HL-60 (cell line): Measurements from ENCODE around the gene PDCD6IP.

Experiments used
- POLR2AphosphoS5 ChIP-seq: IDR thresholded peaks from 2 replicates; pipeline ENCODE4 v1.6.1; 2012; ENCODE audit warnings: low read depth
- TF ChIP-seq, protein P1 (sequence below): IDR thresholded peaks from one replicate; pipeline ENCODE4 v1.5.1; 2011; ENCODE audit warnings: low read length, control low read depth, inconsistent platforms; ENCODE audit not compliant: insufficient read depth

DNA sequence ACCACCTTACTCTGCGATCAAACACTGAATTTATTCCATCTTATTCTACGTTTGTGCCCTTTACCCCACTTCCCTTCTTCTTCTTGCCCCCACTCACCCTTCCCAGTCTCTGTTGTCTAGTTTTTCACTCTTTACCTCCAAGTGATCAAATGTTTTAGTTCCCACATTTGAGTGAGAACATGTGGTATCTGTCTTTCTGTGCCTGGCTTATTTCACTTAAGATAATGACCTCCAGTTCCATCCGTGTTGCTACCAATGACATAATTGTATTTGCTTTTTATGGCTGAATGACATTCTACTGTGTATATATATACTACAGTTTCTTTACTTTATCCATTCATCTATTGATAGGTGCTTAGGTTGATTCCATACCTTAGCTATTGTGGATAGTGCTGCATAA lies 78.8 kb downstream of the PDCD6IP start:
- TF ChIP-seq, protein P1, sequence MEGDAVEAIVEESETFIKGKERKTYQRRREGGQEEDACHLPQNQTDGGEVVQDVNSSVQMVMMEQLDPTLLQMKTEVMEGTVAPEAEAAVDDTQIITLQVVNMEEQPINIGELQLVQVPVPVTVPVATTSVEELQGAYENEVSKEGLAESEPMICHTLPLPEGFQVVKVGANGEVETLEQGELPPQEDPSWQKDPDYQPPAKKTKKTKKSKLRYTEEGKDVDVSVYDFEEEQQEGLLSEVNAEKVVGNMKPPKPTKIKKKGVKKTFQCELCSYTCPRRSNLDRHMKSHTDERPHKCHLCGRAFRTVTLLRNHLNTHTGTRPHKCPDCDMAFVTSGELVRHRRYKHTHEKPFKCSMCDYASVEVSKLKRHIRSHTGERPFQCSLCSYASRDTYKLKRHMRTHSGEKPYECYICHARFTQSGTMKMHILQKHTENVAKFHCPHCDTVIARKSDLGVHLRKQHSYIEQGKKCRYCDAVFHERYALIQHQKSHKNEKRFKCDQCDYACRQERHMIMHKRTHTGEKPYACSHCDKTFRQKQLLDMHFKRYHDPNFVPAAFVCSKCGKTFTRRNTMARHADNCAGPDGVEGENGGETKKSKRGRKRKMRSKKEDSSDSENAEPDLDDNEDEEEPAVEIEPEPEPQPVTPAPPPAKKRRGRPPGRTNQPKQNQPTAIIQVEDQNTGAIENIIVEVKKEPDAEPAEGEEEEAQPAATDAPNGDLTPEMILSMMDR: no peak
- TF ChIP-seq POLR2AphosphoS5: no peak
